ENCODE data around the gene PTPN3.

PTPN3 gene

GRCh38 chr9:109403116-109403515 lies 95.0 kb downstream of the PTPN3 start:
- Histone ChIP-seq H3K4me1 (ENCODE audit: control insufficient read depth in 1 of 2, insufficient read depth in 2 of 2, low read length in 2 of 2) (no peaks in the 10 kb centered on the region), H3K4me3 (ENCODE audit: low read depth in 1 of 2, low read length in 2 of 2) (no peak overlapping the region), H3K27me3 (ENCODE audit: control insufficient read depth in 1 of 2, insufficient read depth in 2 of 2, low read length in 2 of 2) (no peaks in the 10 kb centered on the region), H3K9me3 (ENCODE audit: control insufficient read depth in 1 of 2, low read length in 2 of 2) (no peaks in the 10 kb centered on the region), H3K9ac (ENCODE audit: low read depth in 1 of 2, low read length in 2 of 2) (no peak overlapping the region), H3K36me3 (ENCODE audit: control insufficient read depth in 1 of 2, insufficient read depth in 2 of 2, low read length in 2 of 2) (peaks cover 10 to 58% of the 10 kb centered on the region in 2 donors), H3K27ac (ENCODE audit: low read depth, low read length) (no peak overlapping the region)

GRCh38 chr9:109401990-109402318 lies 96.2 kb downstream of the PTPN3 start:
- H3K4me3 ChIP-seq (ENCODE audit: low read depth in 1 of 2, low read length in 2 of 2), result no peak overlapping the region
- no peaks in the 10 kb centered on the region for H3K9me3 ChIP-seq (ENCODE audit: control insufficient read depth in 1 of 2, low read length in 2 of 2)
- H3K36me3 ChIP-seq (ENCODE audit: control insufficient read depth in 1 of 2, insufficient read depth in 2 of 2, low read length in 2 of 2), result peaks cover 13 to 68% of the 10 kb centered on the region in 2 donors
- H3K27ac ChIP-seq (ENCODE audit: low read depth, low read length), result no peak overlapping the region
- no peaks in the 10 kb centered on the region for H3K27me3 ChIP-seq (ENCODE audit: control insufficient read depth in 1 of 2, insufficient read depth in 2 of 2, low read length in 2 of 2)
- no peaks in the 10 kb centered on the region for H3K4me1 ChIP-seq (ENCODE audit: control insufficient read depth in 1 of 2, insufficient read depth in 2 of 2, low read length in 2 of 2)
- no peak overlapping the region for H3K9ac ChIP-seq (ENCODE audit: low read depth in 1 of 2, low read length in 2 of 2)

GRCh38 chr9:109401169-109401989 lies 96.7 kb downstream of the PTPN3 start:
- no peak overlapping the region for H3K4me3 ChIP-seq (ENCODE audit: low read depth in 1 of 2, low read length in 2 of 2)
- no peak overlapping the region for H3K27ac ChIP-seq (ENCODE audit: low read depth, low read length)
- no peak overlapping the region for H3K9ac ChIP-seq (ENCODE audit: low read depth in 1 of 2, low read length in 2 of 2)
- peaks cover 10 to 64% of the 10 kb centered on the region in 2 donors for H3K36me3 ChIP-seq (ENCODE audit: control insufficient read depth in 1 of 2, insufficient read depth in 2 of 2, low read length in 2 of 2)
- no peaks in the 10 kb centered on the region for H3K4me1 ChIP-seq (ENCODE audit: control insufficient read depth in 1 of 2, insufficient read depth in 2 of 2, low read length in 2 of 2)
- H3K9me3 ChIP-seq (ENCODE audit: control insufficient read depth in 1 of 2, low read length in 2 of 2), result no peaks in the 10 kb centered on the region
- no peaks in the 10 kb centered on the region for H3K27me3 ChIP-seq (ENCODE audit: control insufficient read depth in 1 of 2, insufficient read depth in 2 of 2, low read length in 2 of 2)

GRCh38 chr9:109399258-109399767 lies 98.8 kb downstream of the PTPN3 start:
- Histone ChIP-seq H3K27me3 (ENCODE audit: control insufficient read depth in 1 of 2, insufficient read depth in 2 of 2, low read length in 2 of 2) (no peaks in the 10 kb centered on the region), H3K36me3 (ENCODE audit: control insufficient read depth in 1 of 2, insufficient read depth in 2 of 2, low read length in 2 of 2) (peaks cover 5 to 47% of the 10 kb centered on the region in 2 donors), H3K9me3 (ENCODE audit: control insufficient read depth in 1 of 2, low read length in 2 of 2) (no peaks in the 10 kb centered on the region), H3K4me3 (ENCODE audit: low read depth in 1 of 2, low read length in 2 of 2) (no peak overlapping the region), H3K4me1 (ENCODE audit: control insufficient read depth in 1 of 2, insufficient read depth in 2 of 2, low read length in 2 of 2) (no peaks in the 10 kb centered on the region), H3K27ac (ENCODE audit: low read depth, low read length) (no peak overlapping the region), H3K9ac (ENCODE audit: low read depth in 1 of 2, low read length in 2 of 2) (no peak overlapping the region)

- peaks cover 21 to 39% of the 10 kb centered on the region in 2 donors for H3K36me3 ChIP-seq (ENCODE audit: control insufficient read depth in 1 of 2, insufficient read depth in 2 of 2, low read length in 2 of 2)
- H3K27ac ChIP-seq (ENCODE audit: low read depth, low read length), result no peak overlapping the region
- no peaks in the 10 kb centered on the region for H3K9me3 ChIP-seq (ENCODE audit: control insufficient read depth in 1 of 2, low read length in 2 of 2)
- no peaks in the 10 kb centered on the region for H3K4me1 ChIP-seq (ENCODE audit: control insufficient read depth in 1 of 2, insufficient read depth in 2 of 2, low read length in 2 of 2)
- no peak overlapping the region for H3K9ac ChIP-seq (ENCODE audit: low read depth in 1 of 2, low read length in 2 of 2)
- H3K4me3 ChIP-seq (ENCODE audit: low read depth in 1 of 2, low read length in 2 of 2), result no peak overlapping the region
- H3K27me3 ChIP-seq (ENCODE audit: control insufficient read depth in 1 of 2, insufficient read depth in 2 of 2, low read length in 2 of 2), result no peaks in the 10 kb centered on the region
These were observed 106.9 kb downstream of the PTPN3 start for GRCh38 chr9:109391176-109391575.

- peaks cover 38 to 66% of the 10 kb centered on the region in 2 donors for H3K36me3 ChIP-seq (ENCODE audit: control insufficient read depth in 1 of 2, insufficient read depth in 2 of 2, low read length in 2 of 2)
- H3K27ac ChIP-seq (ENCODE audit: low read depth, low read length), result no peak overlapping the region
- H3K9me3 ChIP-seq (ENCODE audit: control insufficient read depth in 1 of 2, low read length in 2 of 2), result no peaks in the 10 kb centered on the region
- no peaks in the 10 kb centered on the region for H3K4me1 ChIP-seq (ENCODE audit: control insufficient read depth in 1 of 2, insufficient read depth in 2 of 2, low read length in 2 of 2)
- no peak overlapping the region for H3K4me3 ChIP-seq (ENCODE audit: low read depth in 1 of 2, low read length in 2 of 2)
- H3K9ac ChIP-seq (ENCODE audit: low read depth in 1 of 2, low read length in 2 of 2), result no peak overlapping the region
- no peaks in the 10 kb centered on the region for H3K27me3 ChIP-seq (ENCODE audit: control insufficient read depth in 1 of 2, insufficient read depth in 2 of 2, low read length in 2 of 2)
These were observed 110.3 kb downstream of the PTPN3 start for GRCh38 chr9:109387856-109388255.

GRCh38 chr9:109387206-109387605 lies 110.9 kb downstream of the PTPN3 start:
- Histone ChIP-seq H3K27me3 (ENCODE audit: control insufficient read depth in 1 of 2, insufficient read depth in 2 of 2, low read length in 2 of 2) (no peaks in the 10 kb centered on the region), H3K27ac (ENCODE audit: low read depth, low read length) (no peak overlapping the region), H3K36me3 (ENCODE audit: control insufficient read depth in 1 of 2, insufficient read depth in 2 of 2, low read length in 2 of 2) (peaks cover 39 to 71% of the 10 kb centered on the region in 2 donors), H3K9ac (ENCODE audit: low read depth in 1 of 2, low read length in 2 of 2) (no peak overlapping the region), H3K4me3 (ENCODE audit: low read depth in 1 of 2, low read length in 2 of 2) (no peak overlapping the region), H3K9me3 (ENCODE audit: control insufficient read depth in 1 of 2, low read length in 2 of 2) (no peaks in the 10 kb centered on the region), H3K4me1 (ENCODE audit: control insufficient read depth in 1 of 2, insufficient read depth in 2 of 2, low read length in 2 of 2) (no peaks in the 10 kb centered on the region)

GRCh38 chr9:109385499-109385898 lies 112.6 kb downstream of the PTPN3 start:
- Histone ChIP-seq H3K27me3 (ENCODE audit: control insufficient read depth in 1 of 2, insufficient read depth in 2 of 2, low read length in 2 of 2) (no peaks in the 10 kb centered on the region), H3K4me1 (ENCODE audit: control insufficient read depth in 1 of 2, insufficient read depth in 2 of 2, low read length in 2 of 2) (no peaks in the 10 kb centered on the region), H3K9me3 (ENCODE audit: control insufficient read depth in 1 of 2, low read length in 2 of 2) (no peaks in the 10 kb centered on the region), H3K36me3 (ENCODE audit: control insufficient read depth in 1 of 2, insufficient read depth in 2 of 2, low read length in 2 of 2) (peaks cover 39 to 85% of the 10 kb centered on the region in 2 donors), H3K27ac (ENCODE audit: low read depth, low read length) (no peak overlapping the region), H3K4me3 (ENCODE audit: low read depth in 1 of 2, low read length in 2 of 2) (no peak overlapping the region), H3K9ac (ENCODE audit: low read depth in 1 of 2, low read length in 2 of 2) (no peak overlapping the region)

GRCh38 chr9:109383947-109384346 lies 114.2 kb downstream of the PTPN3 start:
- Histone ChIP-seq H3K36me3 (ENCODE audit: control insufficient read depth in 1 of 2, insufficient read depth in 2 of 2, low read length in 2 of 2) (peaks cover 33 to 81% of the 10 kb centered on the region in 2 donors), H3K27ac (ENCODE audit: low read depth, low read length) (no peak overlapping the region), H3K4me1 (ENCODE audit: control insufficient read depth in 1 of 2, insufficient read depth in 2 of 2, low read length in 2 of 2) (no peaks in the 10 kb centered on the region), H3K9ac (ENCODE audit: low read depth in 1 of 2, low read length in 2 of 2) (no peak overlapping the region), H3K27me3 (ENCODE audit: control insufficient read depth in 1 of 2, insufficient read depth in 2 of 2, low read length in 2 of 2) (no peaks in the 10 kb centered on the region), H3K9me3 (ENCODE audit: control insufficient read depth in 1 of 2, low read length in 2 of 2) (no peaks in the 10 kb centered on the region), H3K4me3 (ENCODE audit: low read depth in 1 of 2, low read length in 2 of 2) (no peak overlapping the region)

- H3K27ac ChIP-seq (ENCODE audit: low read depth, low read length), result no peak overlapping the region
- no peaks in the 10 kb centered on the region for H3K9me3 ChIP-seq (ENCODE audit: control insufficient read depth in 1 of 2, low read length in 2 of 2)
- no peaks in the 10 kb centered on the region for H3K27me3 ChIP-seq (ENCODE audit: control insufficient read depth in 1 of 2, insufficient read depth in 2 of 2, low read length in 2 of 2)
- no peak overlapping the region for H3K4me3 ChIP-seq (ENCODE audit: low read depth in 1 of 2, low read length in 2 of 2)
- no peaks in the 10 kb centered on the region for H3K4me1 ChIP-seq (ENCODE audit: control insufficient read depth in 1 of 2, insufficient read depth in 2 of 2, low read length in 2 of 2)
- H3K9ac ChIP-seq (ENCODE audit: low read depth in 1 of 2, low read length in 2 of 2), result no peak overlapping the region
- H3K36me3 ChIP-seq (ENCODE audit: control insufficient read depth in 1 of 2, insufficient read depth in 2 of 2, low read length in 2 of 2), result peaks cover 32 to 82% of the 10 kb centered on the region in 2 donors
These were observed 114.8 kb downstream of the PTPN3 start for GRCh38 chr9:109383356-109383755.

Data from duodenal mucosa (tissue), 2 donors.